ENCODE results near the gene SDR42E1. TPM values are rescaled to one million over a fixed set of nuclear protein-coding genes. Genes with fewer than 3 reads are reported as not detected.

Gene SDR42E1
- total RNA-seq, 2 experiments from 2014 or later: 11.4 to 12.5 TPM

GRCh38 chr16:81951564-81951963, 59.7 kb downstream of the SDR42E1 start:
- Mint-ChIP-seq H3K4me3 (no peak overlapping the region), H3K9me3 (peaks cover 11% of the 10 kb centered on the region), H3K36me3 (peaks cover 2% of the 10 kb centered on the region)

GRCh38 chr16:81946206-81946605, 65.1 kb downstream of the SDR42E1 start:
- Mint-ChIP-seq H3K36me3 (peaks cover under 1% of the 10 kb centered on the region), H3K9me3 (peaks cover 2% of the 10 kb centered on the region), H3K27ac (no peak overlapping the region), H3K4me3 (no peak overlapping the region), H3K27me3 (no peaks in the 10 kb centered on the region), H3K4me1 (no peaks in the 10 kb centered on the region)
- DNase-seq: no peak

More at GRCh38 chr16:81951564-81951963, 59.7 kb downstream of the SDR42E1 start:
- H3K27me3 Mint-ChIP-seq: no peaks in the 10 kb centered on the region
- no peak overlapping the region for H3K27ac Mint-ChIP-seq
- DNase-seq: no peak
- H3K4me1 Mint-ChIP-seq: no peaks in the 10 kb centered on the region

- H3K4me3 Mint-ChIP-seq: no peak overlapping the region
- peaks cover 2% of the 10 kb centered on the region for H3K9me3 Mint-ChIP-seq
- no peaks in the 10 kb centered on the region for H3K27me3 Mint-ChIP-seq
- DNase-seq: no peak
- no peaks in the 10 kb centered on the region for H3K36me3 Mint-ChIP-seq
- no peaks in the 10 kb centered on the region for H3K4me1 Mint-ChIP-seq
- no peak overlapping the region for H3K27ac Mint-ChIP-seq
Measured at GRCh38 chr16:81945665-81946064, 65.6 kb downstream of the SDR42E1 start.

- H3K27ac Mint-ChIP-seq: no peak overlapping the region
- H3K4me3 Mint-ChIP-seq: no peak overlapping the region
Measured at GRCh38 chr16:81942007-81942601, 69.2 kb downstream of the SDR42E1 start.

GRCh38 chr16:81940781-81941560, 70.3 kb downstream of the SDR42E1 start:
- Mint-ChIP-seq H3K4me3 (no peak overlapping the region), H3K27me3 (no peaks in the 10 kb centered on the region), H3K36me3 (no peaks in the 10 kb centered on the region), H3K27ac (no peak overlapping the region), H3K9me3 (no peaks in the 10 kb centered on the region), H3K4me1 (no peaks in the 10 kb centered on the region)
- DNase-seq: no peak

More at GRCh38 chr16:81942007-81942601, 69.2 kb downstream of the SDR42E1 start:
- no peaks in the 10 kb centered on the region for H3K9me3 Mint-ChIP-seq
- H3K4me1 Mint-ChIP-seq: no peaks in the 10 kb centered on the region
- no peaks in the 10 kb centered on the region for H3K36me3 Mint-ChIP-seq
- no peaks in the 10 kb centered on the region for H3K27me3 Mint-ChIP-seq
- DNase-seq: no peak

- no peaks in the 10 kb centered on the region for H3K9me3 Mint-ChIP-seq
- DNase-seq: no peak
- no peaks in the 10 kb centered on the region for H3K36me3 Mint-ChIP-seq
- H3K4me1 Mint-ChIP-seq: no peaks in the 10 kb centered on the region
- no peaks in the 10 kb centered on the region for H3K27me3 Mint-ChIP-seq
- no peak overlapping the region for H3K27ac Mint-ChIP-seq
- no peak overlapping the region for H3K4me3 Mint-ChIP-seq
Measured at GRCh38 chr16:81939164-81940056, 71.9 kb downstream of the SDR42E1 start.

Other genes with a start within 250 kb of the SDR42E1 start
- gene PLCG2, start 232.2 kb downstream of the SDR42E1 start, total RNA-seq: 1 to 10 TPM; 7.7 to 8.1 TPM
- gene HSD17B2, start 23.8 kb upstream of the SDR42E1 start, total RNA-seq: not detected
- 10 to 100 TPM; 39.8 to 41.0 TPM for gene MPHOSPH6, start 158.8 kb upstream of the SDR42E1 start, total RNA-seq